Measurements from ENCODE around the gene MAN1A1.

- TF ChIP-seq EZH2 (IDR thresholded peaks at IDR 0.05) (no peak), POLR2AphosphoS5 (IDR thresholded peaks at IDR 0.05; ENCODE audit: borderline replicate concordance, low read depth, low read length) (no peak)
These were observed 148.9 kb downstream of the MAN1A1 start for GRCh38 chr6:119200512-119201175.

All from SK-N-MC (cell line).